ACC112 (cell line): ENCODE measurements around the gene MAGOHB.
"Not testable (repeated sequence)": the region's sequence is repeated elsewhere in the genome, so short reads cannot be mapped to it uniquely, and the experiment has no call there.

ENCODE experiments used
- H2AFZ ChIP-seq: fragments of 200-600 bp; sonication (generic); one replicate; pipeline ENCODE4 v1.6.0; 2017; ENCODE audit warnings: antibody characterized with exemption, low read length; ENCODE audit not compliant: unreplicated experiment
- H3K27ac ChIP-seq: fragments of 200-600 bp; sonication (generic); 2 replicates; pipeline ENCODE4 v1.5.1; 2014; ENCODE audit warnings: low read depth, mild to moderate bottlenecking, antibody characterized with exemption, low read length, moderate library complexity
- H3K27me3 ChIP-seq: fragments of 200-600 bp; sonication (generic); 2 replicates; pipeline ENCODE4 v1.6.1; 2014; ENCODE audit warnings: mild to moderate bottlenecking, antibody characterized with exemption, low read length, moderate library complexity, mixed read lengths; ENCODE audit not compliant: insufficient read depth
- H3K36me3 ChIP-seq: fragments of 200-600 bp; sonication (generic); 2 replicates; pipeline ENCODE4 v1.6.1; 2016; ENCODE audit warnings: mild to moderate bottlenecking, antibody characterized with exemption, low read length, moderate library complexity, mixed read lengths; ENCODE audit not compliant: insufficient read depth
- H3K4me1 ChIP-seq: fragments of 200-600 bp; sonication (generic); one replicate; pipeline ENCODE4 v1.6.1; 2016; ENCODE audit warnings: low read length, mixed read lengths; ENCODE audit not compliant: insufficient read depth, unreplicated experiment, control insufficient read depth
- H3K4me3 ChIP-seq: fragments of 200-600 bp; sonication (generic); 2 replicates; pipeline ENCODE4 v1.5.1; 2014; ENCODE audit warnings: mild to moderate bottlenecking, low read depth, low read length
- H3K79me2 ChIP-seq: fragments of 200-600 bp; sonication (generic); one replicate; pipeline ENCODE4 v1.6.0; 2016; ENCODE audit warnings: low read length; ENCODE audit not compliant: control insufficient read depth, unreplicated experiment, insufficient read depth

Gene MAGOHB

DNA sequence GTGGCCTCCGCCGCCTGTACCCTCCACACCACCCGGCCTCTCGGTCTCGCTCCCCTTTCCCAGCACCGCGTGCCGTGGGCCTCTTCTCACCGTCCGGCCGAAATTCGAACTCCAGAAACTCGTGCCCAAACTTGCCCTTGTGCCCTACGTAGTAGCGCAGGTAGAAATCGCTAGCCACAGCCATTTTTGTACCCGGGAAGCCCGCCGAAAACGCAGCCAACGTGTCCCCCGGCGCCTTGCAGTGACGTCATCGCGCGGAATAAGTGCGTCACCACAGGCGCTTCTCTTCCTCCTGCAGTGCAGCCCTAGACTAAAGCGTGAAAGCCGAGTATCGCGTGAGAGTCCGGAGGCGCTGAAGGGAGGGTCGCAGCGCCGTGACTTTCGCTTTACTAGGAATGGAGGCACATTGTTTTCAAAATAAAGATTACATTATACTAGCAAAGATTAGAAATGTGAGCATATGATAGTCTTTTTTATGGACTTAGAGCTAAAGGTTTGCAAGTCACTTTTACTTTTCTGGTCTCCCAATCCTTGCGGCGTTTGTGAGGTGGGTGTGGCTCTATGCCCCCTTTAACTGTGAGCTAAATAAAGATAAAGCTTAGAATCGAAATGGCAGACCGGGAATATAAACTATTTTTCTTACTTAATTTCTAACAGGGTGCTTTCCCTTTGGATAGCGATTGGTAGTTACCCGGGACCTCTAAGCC lies at the start of gene MAGOHB:
Gene MAGOHB (minus strand): TSS at position 261 of the 707 bp plus-strand sequence. CDS start 77 bp downstream, at position 184.
- Histone ChIP-seq H2AFZ (peak within 1 kb of the TSS; percentile 43), H3K4me1 (peaks cover 19% of the 10 kb centered on the region), H3K27me3 (no peaks in the 10 kb centered on the region), H3K4me3 (peak within 1 kb of the TSS; percentile 94), H3K27ac (peak within 1 kb of the TSS; percentile 77), H3K36me3 (peaks cover 12% of the 10 kb centered on the region), H3K79me2 (peaks cover 32% of the 10 kb centered on the region)

DNA sequence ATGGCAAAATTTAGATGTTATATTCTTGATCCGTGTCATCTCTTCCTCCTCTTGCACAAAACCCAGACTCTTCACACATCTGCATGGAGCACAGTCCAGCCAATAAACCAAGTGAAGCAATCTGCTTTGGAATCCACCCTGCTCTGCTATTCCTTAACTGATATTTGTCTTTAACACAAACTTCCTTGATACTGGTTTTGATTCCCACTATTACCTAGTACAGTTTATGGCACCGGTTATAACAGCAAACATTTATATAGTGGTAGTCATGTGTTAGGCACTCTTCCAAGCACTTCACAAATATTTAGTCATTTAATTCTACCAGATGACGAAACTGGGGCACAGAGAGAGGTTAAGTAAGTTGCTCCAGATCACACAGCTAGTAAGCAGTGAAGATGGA lies 47.9 kb upstream of the MAGOHB start:
- H2AFZ ChIP-seq: no peak overlapping the region
- H3K4me3 ChIP-seq: no peak overlapping the region
- no peak overlapping the region for H3K27ac ChIP-seq
- H3K4me1 ChIP-seq: peaks cover 4% of the 10 kb centered on the region
- H3K27me3 ChIP-seq: no peaks in the 10 kb centered on the region
- 0 out of 2 replicates have a peak, but pooled peaks cover 6% of the 10 kb centered on the region for H3K36me3 ChIP-seq
- H3K79me2 ChIP-seq: no peaks in the 10 kb centered on the region

DNA sequence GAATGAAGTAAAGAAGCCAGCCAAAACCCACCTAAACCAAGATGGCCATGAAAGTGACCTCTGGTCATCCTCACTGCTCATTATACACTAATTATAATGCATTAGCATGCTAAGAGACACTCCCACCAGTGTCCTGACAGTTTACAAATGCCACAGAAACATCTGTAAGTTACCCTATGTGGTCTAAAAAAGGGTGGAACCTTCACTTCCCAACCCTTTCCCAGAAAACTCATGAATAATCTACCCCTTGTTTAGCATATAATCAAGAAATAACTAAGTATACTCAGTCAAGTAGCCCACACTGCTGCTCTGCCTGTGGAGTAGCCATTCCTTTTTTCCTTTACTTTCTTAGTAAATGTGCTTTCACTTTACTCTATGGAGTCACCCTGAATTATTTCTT lies 40.6 kb upstream of the MAGOHB start:
- H3K79me2 ChIP-seq: no peaks in the 10 kb centered on the region

DNA sequence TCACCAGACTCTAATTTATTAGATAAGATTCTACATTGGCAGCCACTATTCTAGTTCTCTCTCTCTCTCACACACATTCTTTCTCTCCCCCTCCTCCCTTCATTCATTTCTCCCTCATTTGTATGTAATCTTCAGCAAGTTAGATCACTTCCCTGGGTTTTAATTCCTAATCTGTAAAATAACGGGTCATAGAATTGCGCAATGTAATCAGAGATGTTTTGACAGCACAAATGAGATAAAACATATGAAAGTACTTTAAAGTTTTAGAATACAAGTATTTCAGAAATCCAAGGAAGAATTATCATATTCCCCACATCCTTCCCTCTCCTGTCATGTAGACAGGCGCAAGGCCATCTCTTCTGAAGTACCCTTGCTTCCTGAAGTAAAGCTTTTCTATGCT lies 38.8 kb upstream of the MAGOHB start:
- no peak overlapping the region for H3K4me3 ChIP-seq
- no peaks in the 10 kb centered on the region for H3K27me3 ChIP-seq
- H2AFZ ChIP-seq: no peak overlapping the region
- H3K4me1 ChIP-seq: no peaks in the 10 kb centered on the region
- H3K79me2 ChIP-seq: no peaks in the 10 kb centered on the region
- H3K36me3 ChIP-seq: no peaks in the 10 kb centered on the region
- no peak overlapping the region for H3K27ac ChIP-seq

More for the DNA sequence above, 40.6 kb upstream of the MAGOHB start:
- no peak overlapping the region for H2AFZ ChIP-seq
- H3K4me3 ChIP-seq: no peak overlapping the region
- no peaks in the 10 kb centered on the region for H3K27me3 ChIP-seq
- H3K4me1 ChIP-seq: no peaks in the 10 kb centered on the region
- H3K27ac ChIP-seq: no peak overlapping the region
- H3K36me3 ChIP-seq: 0 out of 2 replicates have a peak, but pooled peaks cover 1% of the 10 kb centered on the region

DNA sequence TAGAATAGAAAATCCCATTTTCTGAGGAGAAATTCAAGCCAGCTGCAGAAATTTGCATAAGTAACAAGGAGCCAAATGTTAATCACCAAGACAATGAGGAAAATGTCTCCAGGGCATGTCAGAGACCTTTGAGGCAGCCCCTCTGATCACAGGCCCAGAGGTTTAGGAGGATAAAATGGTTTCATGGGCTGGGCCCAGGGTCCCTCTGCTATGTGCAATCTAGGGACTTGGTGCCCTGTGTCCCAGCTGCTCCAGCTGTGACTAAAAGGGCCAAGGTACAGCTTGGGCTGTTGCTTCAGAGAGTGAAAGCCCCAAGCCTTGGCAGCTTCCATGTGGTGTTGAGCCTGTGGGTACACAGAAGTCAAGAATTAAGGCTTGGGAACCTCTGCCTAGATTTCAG lies 33.2 kb upstream of the MAGOHB start:
- H3K4me1 ChIP-seq, H3K27me3 ChIP-seq, H2AFZ ChIP-seq, H3K4me3 ChIP-seq, H3K79me2 ChIP-seq, H3K27ac ChIP-seq, H3K36me3 ChIP-seq: not testable (repeated sequence)

DNA sequence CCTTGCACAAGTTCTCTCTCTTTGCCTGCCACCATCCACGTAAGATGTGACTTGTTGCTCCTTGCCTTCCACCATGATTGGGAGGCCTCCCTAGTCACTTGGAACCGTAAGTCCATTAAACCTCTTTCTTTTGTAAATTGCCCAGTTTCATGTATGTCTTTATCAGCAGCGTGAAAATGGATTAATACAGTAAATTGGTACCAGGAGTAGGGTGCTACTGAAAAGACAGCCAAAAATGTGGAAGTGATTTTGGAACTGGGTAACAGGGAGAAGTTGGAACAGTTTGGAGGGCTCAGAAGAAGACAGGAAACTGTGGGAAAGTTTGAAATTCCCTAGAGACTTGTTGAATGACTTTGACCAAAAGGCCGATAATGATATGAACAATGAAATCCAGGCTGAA lies 32.5 kb upstream of the MAGOHB start:
- Histone ChIP-seq H3K4me1 (peaks cover 14% of the 10 kb centered on the region), H2AFZ (no peak overlapping the region), H3K27me3 (no peaks in the 10 kb centered on the region), H3K4me3 (no peak overlapping the region), H3K27ac (no peak overlapping the region), H3K36me3 (0 out of 2 replicates have a peak, but pooled peaks cover 8% of the 10 kb centered on the region), H3K79me2 (no peaks in the 10 kb centered on the region)

DNA sequence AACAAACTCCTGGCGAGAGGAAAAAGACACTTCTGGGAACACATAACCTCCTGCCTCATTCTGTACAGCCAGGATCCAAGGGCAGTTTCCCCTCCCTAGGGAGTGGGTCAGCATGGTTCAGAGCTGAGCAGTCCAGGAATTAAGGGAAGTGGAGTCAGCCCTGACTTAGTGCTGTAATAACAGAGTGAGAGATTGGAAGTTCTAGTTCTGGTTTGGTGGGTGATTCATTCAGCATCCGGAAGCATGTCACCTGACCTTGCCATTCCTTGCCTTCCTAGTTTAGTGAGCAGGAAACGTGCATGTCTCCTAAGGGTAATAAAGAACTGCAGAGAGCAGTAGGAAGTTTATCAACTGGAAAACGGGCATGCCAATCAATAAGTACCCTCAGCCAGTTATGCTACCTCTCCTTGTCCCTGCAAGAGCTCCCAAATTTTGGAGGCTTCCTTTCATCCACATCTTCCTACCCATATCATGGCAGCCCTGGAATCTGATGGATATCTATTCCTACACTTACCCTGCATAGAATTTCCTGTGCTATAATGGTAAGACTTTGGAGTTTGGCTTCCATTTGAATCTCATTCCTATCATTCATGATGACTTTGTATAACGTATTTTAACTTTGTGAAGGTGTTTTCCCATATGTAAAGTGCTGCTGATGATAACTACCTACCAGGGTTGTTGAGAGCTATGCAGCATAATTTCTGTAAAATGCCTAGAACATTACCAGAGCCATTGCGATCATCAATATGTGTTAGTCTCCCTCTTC lies 28.5 kb upstream of the MAGOHB start:
- H3K27ac ChIP-seq: peak overlapping the region; percentile 72
- H3K27me3 ChIP-seq: no peaks in the 10 kb centered on the region
- no peaks in the 10 kb centered on the region for H3K79me2 ChIP-seq
- peaks cover 20% of the 10 kb centered on the region for H3K4me1 ChIP-seq
- H3K4me3 ChIP-seq: no peak overlapping the region
- H2AFZ ChIP-seq: peak overlapping the region; percentile 35
- H3K36me3 ChIP-seq: 0 out of 2 replicates have a peak, but pooled peaks cover 8% of the 10 kb centered on the region

DNA sequence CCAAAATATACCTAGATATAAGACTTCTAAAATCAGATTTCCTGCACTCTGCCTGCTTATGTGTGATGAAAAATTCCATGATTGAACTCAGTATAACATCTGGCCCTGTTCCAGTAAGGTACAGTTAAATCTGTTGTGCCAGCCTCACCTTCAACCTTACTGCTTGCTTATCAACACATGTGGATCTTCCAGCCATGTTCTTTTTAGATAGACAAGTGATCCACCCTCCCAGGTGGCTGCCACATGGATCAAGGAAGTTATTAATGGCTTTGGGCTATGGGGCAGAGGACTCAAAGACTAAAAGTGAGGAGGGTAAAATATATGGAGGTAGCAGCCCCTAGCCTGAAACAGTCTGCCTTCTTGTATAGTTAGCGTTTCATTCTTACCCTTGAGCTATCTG lies 25.3 kb upstream of the MAGOHB start:
- Histone ChIP-seq H2AFZ (no peak overlapping the region), H3K27me3 (no peaks in the 10 kb centered on the region), H3K36me3 (peaks cover 1% of the 10 kb centered on the region; the same call in 1 of the 2 replicates), H3K79me2 (no peaks in the 10 kb centered on the region), H3K4me1 (peaks cover 32% of the 10 kb centered on the region), H3K4me3 (no peak overlapping the region), H3K27ac (no peak overlapping the region)

DNA sequence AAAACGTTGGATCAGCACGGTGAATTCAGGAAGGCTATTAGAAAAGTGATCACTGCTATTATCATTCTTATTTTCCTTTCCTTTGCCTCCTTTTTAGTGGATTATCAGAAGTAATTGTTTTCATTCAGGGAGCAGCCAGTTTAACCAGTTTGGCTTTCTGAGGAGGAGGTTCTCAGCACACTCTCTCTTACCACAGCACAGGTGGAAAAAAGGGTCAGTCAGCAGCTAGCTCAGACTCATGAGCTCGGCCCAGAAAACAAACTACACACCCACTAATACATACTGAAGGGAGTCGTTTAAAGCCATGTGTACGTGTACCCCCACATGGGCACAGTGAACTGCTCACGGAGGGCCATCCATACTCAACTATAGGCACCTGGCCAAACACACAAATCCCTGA lies 23.2 kb upstream of the MAGOHB start:
- no peak overlapping the region for H3K27ac ChIP-seq

DNA sequence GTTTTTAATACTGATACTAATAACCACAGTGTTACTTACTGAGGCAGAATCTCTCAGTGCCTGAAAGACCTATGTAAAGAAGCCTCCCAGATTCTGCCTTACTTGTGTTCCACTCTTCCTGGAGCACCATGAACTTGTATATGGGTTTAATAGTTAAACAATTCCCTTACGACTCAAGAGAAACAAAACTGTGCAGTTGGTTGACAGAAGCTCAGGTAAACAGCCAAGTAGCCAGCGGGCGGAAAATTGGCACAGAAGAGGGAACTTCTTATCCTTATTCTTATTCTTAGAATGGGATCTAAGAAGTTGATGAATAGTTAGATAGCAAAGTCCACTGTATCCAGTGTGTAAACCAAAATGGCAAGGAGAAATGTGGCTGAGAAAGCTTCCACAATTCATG lies 22.7 kb upstream of the MAGOHB start:
- H3K4me3 ChIP-seq: no peak overlapping the region
- H3K4me1 ChIP-seq: peaks cover 20% of the 10 kb centered on the region
- H3K27me3 ChIP-seq: no peaks in the 10 kb centered on the region
- H3K27ac ChIP-seq: no peak overlapping the region
- peaks cover 5% of the 10 kb centered on the region; the same call in 1 of the 2 replicates for H3K36me3 ChIP-seq
- H2AFZ ChIP-seq: no peak overlapping the region
- no peaks in the 10 kb centered on the region for H3K79me2 ChIP-seq

More for the DNA sequence above, 23.2 kb upstream of the MAGOHB start:
- no peaks in the 10 kb centered on the region for H3K27me3 ChIP-seq
- no peaks in the 10 kb centered on the region for H3K79me2 ChIP-seq
- no peak overlapping the region for H2AFZ ChIP-seq
- H3K4me1 ChIP-seq: peaks cover 25% of the 10 kb centered on the region
- no peak overlapping the region for H3K4me3 ChIP-seq
- peaks cover 5% of the 10 kb centered on the region; the same call in 1 of the 2 replicates for H3K36me3 ChIP-seq
